Esophagus squamous epithelium (tissue), 4 donors: Measurements from ENCODE around the gene ADH1A.

Experiments
- CTCF ChIP-seq, 6 experiments: fragments of 450-650 bp in 4 of 6; fragments of 200-600 bp in 2 of 6; sonication (generic) in 2 of 6; IDR thresholded peaks; one replicate each; pipeline ENCODE4 v1.5.1; 2016 to 2019; ENCODE audit warnings: antibody characterized with exemption in 6 of 6, mild to moderate bottlenecking in 4 of 6, moderate library complexity in 4 of 6
- POLR2A ChIP-seq, 4 donors: fragments of 450-650 bp; IDR thresholded peaks; one replicate each; pipeline ENCODE4 v1.6.1; 2017; ENCODE audit warnings: antibody characterized with exemption in 4 of 4, mild to moderate bottlenecking in 4 of 4, moderate library complexity in 3 of 4

- TF ChIP-seq CTCF (IDR thresholded peaks at IDR 0.05) (no peak), POLR2A (IDR thresholded peaks at IDR 0.05) (no peak)
Measured at GRCh38 chr4:99264927-99265326, 25.9 kb downstream of the ADH1A start.
